ENCODE results near the gene PREP. TPM values are rescaled to one million over a fixed set of nuclear protein-coding genes. Genes with fewer than 3 reads are reported as not detected.

Gene PREP
- total RNA-seq, 1 experiment from 2014 or later, result 69.9 TPM

- Mint-ChIP-seq H3K4me3 (ENCODE audit: unreplicated experiment) (no peak overlapping the region), H3K36me3 (ENCODE audit: insufficient read depth, unreplicated experiment) (peaks cover 6% of the 10 kb centered on the region), H3K27me3 (ENCODE audit: insufficient read depth, unreplicated experiment) (no peaks in the 10 kb centered on the region), H3K4me1 (ENCODE audit: low read depth, unreplicated experiment) (peaks cover 6% of the 10 kb centered on the region), H3K9me3 (ENCODE audit: unreplicated experiment) (peaks cover 8% of the 10 kb centered on the region), H3K27ac (ENCODE audit: unreplicated experiment) (no peak overlapping the region)
- CTCF ChIA-PET, result no interaction called here
- H3K27me3 ChIP-seq (replicated peaks; ENCODE audit: control insufficient read depth, insufficient read depth, low read length), result no peaks in the 10 kb centered on the region
- intact Hi-C loops (cut with micrococcal nuclease; ENCODE audit: unreplicated experiment), result no loop called here
- POLR2A ChIA-PET, result no interaction called here
- BruUV-seq (replicated peaks), result no TSS peak
- H3K9me3 ChIP-seq, result no peaks in the 10 kb centered on the region
- no peak overlapping the region for H3K4me3 ChIP-seq (ENCODE audit: low read depth, low read length)
- TF ChIP-seq CTCF (IDR thresholded peaks at IDR 0.05; ENCODE audit: insufficient read depth in 1 of 2, low read depth in 1 of 2, low read length in 1 of 2, severe bottlenecking in 1 of 2, unreplicated experiment in 1 of 2), result no peak
- no peaks in the 10 kb centered on the region for H3K36me3 ChIP-seq (ENCODE audit: control insufficient read depth, insufficient read depth, low read length)
- DNase-seq, result no peak
- H3K4me1 ChIP-seq, result peaks cover 2% of the 10 kb centered on the region; the same call in 1 of the 2 replicates
Measured at GRCh38 chr6:105263685-105264610, 138.9 kb downstream of the PREP start.

DNA sequence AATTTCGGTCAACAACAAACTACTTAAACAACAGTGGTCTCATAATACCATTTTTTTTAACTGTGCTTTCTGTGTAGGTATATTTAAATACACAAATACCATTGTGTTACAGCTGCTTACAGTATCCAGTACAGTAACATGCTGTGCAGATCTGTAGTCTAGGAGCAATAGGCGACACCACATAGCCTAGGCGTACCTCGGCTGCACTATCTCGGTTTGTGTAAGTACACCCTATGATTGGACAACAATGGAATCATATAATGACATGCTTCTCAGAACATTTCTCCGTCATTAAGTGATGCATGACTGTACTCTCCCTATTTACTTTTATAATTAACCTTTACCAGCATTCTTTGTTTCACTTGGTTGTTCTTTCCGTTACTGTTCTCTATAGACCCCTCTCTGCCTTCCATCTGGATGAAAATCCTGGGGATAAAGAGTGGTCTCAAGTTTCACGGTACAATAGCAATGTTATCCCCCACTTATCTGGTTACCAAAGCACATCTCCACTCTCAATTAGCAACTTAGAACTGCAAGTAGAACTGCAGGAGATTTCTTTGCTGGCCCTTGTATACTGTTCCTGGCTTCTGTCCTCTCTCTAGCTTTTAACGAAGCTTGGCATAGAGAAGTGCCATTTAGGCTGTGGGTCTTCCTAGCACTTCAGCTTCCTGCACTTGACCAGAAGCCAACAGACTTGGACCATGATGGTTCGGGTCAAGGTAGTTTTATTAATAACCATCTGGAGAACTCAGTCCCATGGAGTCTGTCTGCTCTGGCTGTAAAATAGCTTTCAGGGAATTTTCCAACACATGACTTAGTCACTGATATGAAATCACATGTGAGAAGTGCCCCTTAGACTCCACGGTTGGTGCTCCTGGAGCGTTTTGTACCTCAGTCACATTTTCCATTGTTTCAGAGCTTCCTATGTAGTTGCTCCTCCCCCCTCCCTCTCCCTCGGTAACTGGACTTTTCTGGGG is 142.7 kb downstream of the PREP start:
- TF ChIP-seq CTCF (IDR thresholded peaks at IDR 0.05; ENCODE audit: insufficient read depth in 1 of 2, low read depth in 1 of 2, low read length in 1 of 2, severe bottlenecking in 1 of 2, unreplicated experiment in 1 of 2), result no peak
- peaks cover 3% of the 10 kb centered on the region; the same call in 1 of the 2 replicates for H3K4me1 ChIP-seq
- peaks cover 13% of the 10 kb centered on the region for H3K4me1 Mint-ChIP-seq (ENCODE audit: low read depth, unreplicated experiment)
- BruUV-seq (replicated peaks), result no TSS peak
- no peaks in the 10 kb centered on the region for H3K9me3 ChIP-seq
- intact Hi-C loops (cut with micrococcal nuclease; ENCODE audit: unreplicated experiment), result no loop called here
- ChIA-PET CTCF (no interaction called here), POLR2A (no interaction called here)
- no peak for DNase-seq
- H3K36me3 Mint-ChIP-seq (ENCODE audit: insufficient read depth, unreplicated experiment), result peaks cover 6% of the 10 kb centered on the region
- H3K27ac Mint-ChIP-seq (ENCODE audit: unreplicated experiment), result no peak overlapping the region
- H3K9me3 Mint-ChIP-seq (ENCODE audit: unreplicated experiment), result peaks cover 10% of the 10 kb centered on the region
- no peaks in the 10 kb centered on the region for H3K27me3 Mint-ChIP-seq (ENCODE audit: insufficient read depth, unreplicated experiment)
- H3K27me3 ChIP-seq (replicated peaks; ENCODE audit: control insufficient read depth, insufficient read depth, low read length), result no peaks in the 10 kb centered on the region
- no peak overlapping the region for H3K4me3 Mint-ChIP-seq (ENCODE audit: unreplicated experiment)
- no peak overlapping the region for H3K4me3 ChIP-seq (ENCODE audit: low read depth, low read length)
- no peaks in the 10 kb centered on the region for H3K36me3 ChIP-seq (ENCODE audit: control insufficient read depth, insufficient read depth, low read length)

GRCh38 chr6:105258816-105259215 is 144.1 kb downstream of the PREP start:
- H3K4me3 ChIP-seq (ENCODE audit: low read depth, low read length), result no peak overlapping the region
- Mint-ChIP-seq H3K4me1 (ENCODE audit: low read depth, unreplicated experiment) (peaks cover 13% of the 10 kb centered on the region), H3K27me3 (ENCODE audit: insufficient read depth, unreplicated experiment) (no peaks in the 10 kb centered on the region), H3K4me3 (ENCODE audit: unreplicated experiment) (no peak overlapping the region), H3K9me3 (ENCODE audit: unreplicated experiment) (peaks cover 13% of the 10 kb centered on the region), H3K36me3 (ENCODE audit: insufficient read depth, unreplicated experiment) (no peaks in the 10 kb centered on the region), H3K27ac (ENCODE audit: unreplicated experiment) (peak overlapping the region; percentile 19)
- DNase-seq, result peak in 1 of 2 experiments; percentile 4
- ChIA-PET CTCF (no interaction called here), POLR2A (no interaction called here)
- peaks cover 3% of the 10 kb centered on the region; the same call in 1 of the 2 replicates for H3K4me1 ChIP-seq
- no peaks in the 10 kb centered on the region for H3K9me3 ChIP-seq
- no peaks in the 10 kb centered on the region for H3K27me3 ChIP-seq (replicated peaks; ENCODE audit: control insufficient read depth, insufficient read depth, low read length)
- H3K36me3 ChIP-seq (ENCODE audit: control insufficient read depth, insufficient read depth, low read length), result no peaks in the 10 kb centered on the region
- no peak for TF ChIP-seq CTCF (IDR thresholded peaks at IDR 0.05; ENCODE audit: insufficient read depth in 1 of 2, low read depth in 1 of 2, low read length in 1 of 2, severe bottlenecking in 1 of 2, unreplicated experiment in 1 of 2)
- intact Hi-C loops (cut with micrococcal nuclease; ENCODE audit: unreplicated experiment), result no loop called here
- no TSS peak for BruUV-seq (replicated peaks)
